ENCODE data around the gene CAMK1D.
A peak's percentile ranks its signal among the peaks of the same experiment; 100 is the strongest.

Gene CAMK1D

DNA sequence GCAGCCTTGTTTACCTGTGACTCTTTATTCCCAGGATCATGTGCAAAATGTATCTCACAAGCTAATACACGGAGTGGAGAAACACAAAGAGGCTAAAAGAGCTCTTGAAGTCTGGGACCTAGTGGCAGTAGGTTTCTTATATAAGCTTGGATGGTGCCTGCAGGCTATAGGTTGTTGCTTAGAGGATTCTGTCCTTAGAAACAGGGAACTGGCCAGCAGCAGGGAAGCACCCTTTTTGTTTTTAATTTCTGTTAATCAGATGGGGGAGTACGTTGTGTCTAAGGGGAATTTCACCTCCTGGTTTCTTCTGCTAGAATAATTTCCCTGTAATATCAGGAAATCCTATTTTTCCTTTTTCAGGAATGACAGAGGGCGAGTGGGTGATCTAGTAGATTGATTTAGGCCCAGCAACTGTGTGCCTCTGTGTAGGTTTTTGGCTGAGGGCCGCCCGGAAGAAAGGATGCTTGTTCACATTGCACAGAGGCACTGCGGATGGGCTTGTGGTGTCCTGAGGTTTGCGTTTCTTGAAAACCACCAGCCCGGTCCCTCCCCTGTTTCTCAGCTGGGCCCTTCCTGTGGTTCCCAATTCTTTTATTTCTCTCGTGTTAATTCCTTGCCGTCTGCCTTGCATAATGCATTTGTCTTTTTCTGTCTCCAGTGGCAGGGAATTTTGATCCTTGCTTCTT lies 158.0 kb downstream of the CAMK1D start:
- TF ChIP-seq, protein P1, sequence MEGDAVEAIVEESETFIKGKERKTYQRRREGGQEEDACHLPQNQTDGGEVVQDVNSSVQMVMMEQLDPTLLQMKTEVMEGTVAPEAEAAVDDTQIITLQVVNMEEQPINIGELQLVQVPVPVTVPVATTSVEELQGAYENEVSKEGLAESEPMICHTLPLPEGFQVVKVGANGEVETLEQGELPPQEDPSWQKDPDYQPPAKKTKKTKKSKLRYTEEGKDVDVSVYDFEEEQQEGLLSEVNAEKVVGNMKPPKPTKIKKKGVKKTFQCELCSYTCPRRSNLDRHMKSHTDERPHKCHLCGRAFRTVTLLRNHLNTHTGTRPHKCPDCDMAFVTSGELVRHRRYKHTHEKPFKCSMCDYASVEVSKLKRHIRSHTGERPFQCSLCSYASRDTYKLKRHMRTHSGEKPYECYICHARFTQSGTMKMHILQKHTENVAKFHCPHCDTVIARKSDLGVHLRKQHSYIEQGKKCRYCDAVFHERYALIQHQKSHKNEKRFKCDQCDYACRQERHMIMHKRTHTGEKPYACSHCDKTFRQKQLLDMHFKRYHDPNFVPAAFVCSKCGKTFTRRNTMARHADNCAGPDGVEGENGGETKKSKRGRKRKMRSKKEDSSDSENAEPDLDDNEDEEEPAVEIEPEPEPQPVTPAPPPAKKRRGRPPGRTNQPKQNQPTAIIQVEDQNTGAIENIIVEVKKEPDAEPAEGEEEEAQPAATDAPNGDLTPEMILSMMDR (IDR thresholded peaks at IDR 0.05), result no peak
- peak in 1 of 2 donors; percentile 16 for DNase-seq
- no peak overlapping the region for H3K4me3 ChIP-seq
- intact Hi-C loops (cut with DNase I; ENCODE audit: low total_unique reads), result no loop called here
- no peaks in the 10 kb centered on the region for H3K4me1 ChIP-seq
- no peaks in the 10 kb centered on the region for H3K9me3 ChIP-seq
- no peaks in the 10 kb centered on the region for H3K36me3 ChIP-seq
- H3K27ac ChIP-seq, result no peak overlapping the region
- H3K27me3 ChIP-seq, result no peaks in the 10 kb centered on the region

DNA sequence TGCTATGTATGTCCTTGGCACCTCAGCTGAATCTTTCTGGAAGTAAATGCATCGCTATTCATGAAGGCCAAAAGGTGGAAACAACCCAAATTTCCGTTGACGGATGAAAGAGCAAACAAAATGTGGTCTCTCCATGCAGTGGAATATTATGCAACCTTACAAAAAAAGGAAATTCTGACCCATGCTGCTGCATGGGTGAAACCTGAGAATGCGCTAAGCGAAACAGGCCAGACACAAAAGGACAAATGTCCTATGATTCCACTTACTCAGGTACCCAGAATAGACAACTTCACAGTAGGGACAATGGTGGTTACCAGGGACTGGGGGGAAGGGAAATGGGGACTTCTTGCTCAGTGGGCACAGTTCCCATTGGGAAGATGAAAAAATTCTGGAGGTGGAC lies 158.8 kb downstream of the CAMK1D start:
- no peak for DNase-seq
- no peaks in the 10 kb centered on the region for H3K36me3 ChIP-seq
- TF ChIP-seq, protein P1 (IDR thresholded peaks at IDR 0.05), result no peak
- no peaks in the 10 kb centered on the region for H3K9me3 ChIP-seq
- no peak overlapping the region for H3K4me3 ChIP-seq
- no peaks in the 10 kb centered on the region for H3K4me1 ChIP-seq
- no peak overlapping the region for H3K27ac ChIP-seq
- intact Hi-C loops (cut with DNase I; ENCODE audit: low total_unique reads), result no loop called here
- H3K27me3 ChIP-seq, result no peaks in the 10 kb centered on the region

DNA sequence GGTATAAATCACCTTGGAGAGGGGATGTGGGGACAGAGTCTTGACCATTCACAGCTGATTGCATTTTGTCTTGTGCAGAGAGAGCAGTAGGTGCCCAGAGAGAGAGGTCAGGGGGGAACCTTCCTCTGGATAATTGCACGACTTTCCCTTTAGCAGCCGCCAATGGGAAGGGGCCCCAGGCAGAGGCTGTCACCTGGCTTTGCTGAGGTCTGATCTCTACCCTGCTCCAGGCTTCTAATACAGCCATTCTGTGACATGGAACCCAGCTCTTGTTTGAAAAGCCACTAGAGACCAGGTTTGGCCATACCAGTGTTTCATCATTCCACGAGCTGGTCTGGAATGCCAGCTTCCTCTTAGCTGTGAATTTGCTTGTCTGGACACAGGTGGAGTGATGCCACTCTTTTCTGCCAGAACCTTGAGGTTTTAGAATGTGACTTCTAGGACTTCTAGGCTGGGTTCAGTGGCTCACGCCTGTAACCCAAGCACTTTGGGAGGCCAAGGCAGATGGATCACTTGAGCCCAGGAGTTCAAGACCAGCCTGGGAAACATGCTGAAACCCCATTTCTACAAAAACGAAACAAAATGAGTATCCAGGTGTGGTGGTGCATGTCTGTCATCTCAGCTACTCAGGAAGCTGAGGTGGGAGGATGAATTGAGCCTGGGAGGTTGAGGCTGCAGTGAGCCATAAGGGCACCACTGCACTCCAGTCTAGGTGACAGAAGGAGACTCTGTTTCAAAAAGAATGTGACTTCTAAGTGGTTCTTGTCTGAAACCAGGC lies 159.9 kb downstream of the CAMK1D start:
- H3K9me3 ChIP-seq, result no peaks in the 10 kb centered on the region
- H3K27me3 ChIP-seq, result no peaks in the 10 kb centered on the region
- no peak overlapping the region for H3K27ac ChIP-seq
- intact Hi-C loops (cut with DNase I; ENCODE audit: low total_unique reads), result no loop called here
- no peaks in the 10 kb centered on the region for H3K36me3 ChIP-seq
- no peak overlapping the region for H3K4me3 ChIP-seq
- H3K4me1 ChIP-seq, result no peaks in the 10 kb centered on the region
- TF ChIP-seq, protein P1 (IDR thresholded peaks at IDR 0.05), result no peak
- DNase-seq, result no peak

DNA sequence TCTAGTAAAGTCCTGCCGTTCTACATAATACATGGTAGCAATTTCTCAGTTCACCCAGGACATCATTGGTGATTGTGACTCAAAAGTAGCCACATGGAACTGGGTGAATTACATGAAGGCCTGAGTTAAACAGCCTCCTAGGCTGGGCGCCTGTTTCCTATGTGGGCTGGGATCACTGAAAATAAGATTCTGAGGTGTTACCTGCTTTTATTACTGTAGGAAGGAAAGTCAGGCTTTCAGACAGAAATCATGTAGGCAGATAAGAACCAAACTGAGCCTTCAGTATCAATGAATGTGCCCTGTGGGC lies 160.4 kb downstream of the CAMK1D start:
- Histone ChIP-seq H3K9me3 (no peaks in the 10 kb centered on the region), H3K36me3 (no peaks in the 10 kb centered on the region), H3K4me3 (no peak overlapping the region), H3K27me3 (no peaks in the 10 kb centered on the region), H3K4me1 (no peaks in the 10 kb centered on the region), H3K27ac (no peak overlapping the region)
- DNase-seq, result no peak
- TF ChIP-seq, protein P1 (IDR thresholded peaks at IDR 0.05), result no peak
- intact Hi-C loops (cut with DNase I; ENCODE audit: low total_unique reads), result no loop called here

DNA sequence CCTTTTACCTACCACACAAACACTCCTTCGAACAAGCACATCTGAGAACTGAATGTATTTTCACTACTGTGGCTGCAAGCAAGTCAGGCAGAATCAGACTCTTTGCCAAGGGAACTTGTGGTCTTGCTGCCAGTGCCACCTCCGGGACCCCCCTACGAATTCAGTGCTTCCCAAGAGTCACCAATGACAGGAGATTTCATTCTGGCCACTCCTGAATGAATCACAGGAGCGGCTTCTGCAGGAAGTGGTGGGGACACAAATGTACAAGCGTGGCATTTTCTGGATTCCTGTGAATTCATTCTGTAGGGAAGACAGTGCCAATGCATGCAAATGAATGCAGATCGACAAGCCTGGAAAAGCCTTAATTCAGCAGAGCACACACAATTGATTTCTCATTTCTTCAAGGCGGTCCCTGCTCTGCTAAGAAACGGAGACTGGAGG lies 161.2 kb downstream of the CAMK1D start:
- Histone ChIP-seq H3K27me3 (no peaks in the 10 kb centered on the region), H3K4me1 (no peaks in the 10 kb centered on the region), H3K9me3 (no peaks in the 10 kb centered on the region), H3K4me3 (no peak overlapping the region), H3K27ac (no peak overlapping the region), H3K36me3 (no peaks in the 10 kb centered on the region)
- intact Hi-C loops (cut with DNase I; ENCODE audit: low total_unique reads), result no loop called here
- DNase-seq, result no peak
- TF ChIP-seq, protein P1 (IDR thresholded peaks at IDR 0.05), result no peak
